DLD1 (cell line): Measurements from ENCODE around the gene SCN1A.
"Not testable (repeated sequence)": the region's sequence is repeated elsewhere in the genome, so short reads cannot be mapped to it uniquely, and the experiment has no call there.

ENCODE experiments used
- in situ Hi-C: cut with HindIII; loops from 2 replicates; pipeline ENCODE4 v1.10.0; 2017; ENCODE audit warnings: low sequenced_read_pairs

Gene SCN1A

DNA sequence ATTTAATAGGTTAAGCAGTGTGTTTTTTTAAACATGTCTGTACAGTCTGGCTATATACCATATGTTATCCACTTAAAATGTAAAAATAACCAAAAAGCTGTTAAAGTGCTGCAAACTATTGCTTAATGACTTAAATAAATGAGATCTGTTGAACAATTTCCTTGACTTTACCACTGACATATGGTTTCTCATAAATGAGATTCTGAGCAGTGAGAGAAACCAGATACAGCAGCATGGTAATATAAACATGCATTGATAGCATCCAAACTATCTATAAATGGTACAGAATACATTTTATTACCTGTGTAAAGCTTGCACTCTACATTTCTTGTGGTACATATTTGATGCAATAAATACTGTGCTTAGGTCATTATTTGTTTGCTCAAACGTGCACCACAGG is 138.0 kb downstream of the SCN1A start:
- in situ Hi-C loops, result no loop called here

DNA sequence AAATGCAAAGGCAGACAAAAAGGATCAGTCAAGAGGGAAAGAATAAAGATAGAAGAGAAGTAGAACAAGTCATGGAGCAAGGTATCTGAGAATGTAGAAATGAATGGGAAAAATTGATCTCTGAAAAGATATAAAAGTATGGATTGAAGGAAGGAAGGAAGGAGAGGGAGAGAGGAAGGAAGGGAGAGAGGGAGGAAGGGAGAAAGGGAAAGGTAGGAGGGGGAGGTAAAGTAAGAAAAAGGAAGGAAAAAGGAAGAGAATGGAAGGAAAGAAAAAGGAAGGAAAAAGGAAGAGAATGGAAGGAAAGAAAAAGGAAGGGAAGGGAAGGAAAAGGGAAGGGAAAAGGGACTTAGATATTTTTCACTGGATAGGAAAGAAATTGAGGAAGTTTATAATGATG is 142.7 kb downstream of the SCN1A start:
- in situ Hi-C loops, result no loop called here

GRCh38 chr2:165972161-165972560 is 155.7 kb downstream of the SCN1A start:
- in situ Hi-C loops, result not testable (repeated sequence)

DNA sequence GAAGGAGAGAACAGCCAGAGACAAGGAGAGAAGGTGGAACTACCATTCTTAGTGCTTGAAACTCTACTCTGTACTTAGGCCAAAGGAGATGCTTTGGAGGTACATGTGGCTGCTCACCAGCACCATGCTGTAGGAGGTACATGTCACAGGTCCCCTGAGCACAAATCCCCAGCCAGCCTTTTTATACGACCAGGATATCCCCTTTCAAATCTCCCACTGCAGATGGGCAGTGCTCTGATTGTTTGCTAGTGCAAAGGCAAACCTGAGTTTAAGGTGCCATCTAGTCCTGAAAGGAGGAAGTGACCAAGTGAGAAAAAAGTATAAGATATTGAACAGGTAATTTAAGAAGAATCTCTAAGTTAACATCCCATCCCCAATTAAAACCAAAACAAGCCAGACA is 157.2 kb downstream of the SCN1A start:
- in situ Hi-C loops, result no loop called here

DNA sequence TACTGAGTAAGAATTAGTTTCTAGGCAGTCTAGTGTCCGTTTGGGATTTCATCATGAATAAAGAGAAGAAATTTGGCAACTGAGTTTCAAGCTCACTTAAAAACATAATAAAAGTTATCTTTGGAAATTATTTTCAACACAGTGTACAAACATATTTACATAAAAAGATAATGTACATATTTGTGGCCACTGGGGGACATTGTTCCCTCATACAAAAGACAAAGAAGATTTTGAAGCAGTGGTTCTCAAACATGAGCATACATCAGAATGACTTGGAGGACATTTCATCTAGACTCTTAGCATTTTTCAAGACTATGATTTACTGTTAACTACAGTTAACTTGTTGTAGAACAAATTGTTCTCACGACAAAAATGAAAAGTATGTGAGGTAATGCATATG is 158.6 kb downstream of the SCN1A start:
- in situ Hi-C loops, result no loop called here

DNA sequence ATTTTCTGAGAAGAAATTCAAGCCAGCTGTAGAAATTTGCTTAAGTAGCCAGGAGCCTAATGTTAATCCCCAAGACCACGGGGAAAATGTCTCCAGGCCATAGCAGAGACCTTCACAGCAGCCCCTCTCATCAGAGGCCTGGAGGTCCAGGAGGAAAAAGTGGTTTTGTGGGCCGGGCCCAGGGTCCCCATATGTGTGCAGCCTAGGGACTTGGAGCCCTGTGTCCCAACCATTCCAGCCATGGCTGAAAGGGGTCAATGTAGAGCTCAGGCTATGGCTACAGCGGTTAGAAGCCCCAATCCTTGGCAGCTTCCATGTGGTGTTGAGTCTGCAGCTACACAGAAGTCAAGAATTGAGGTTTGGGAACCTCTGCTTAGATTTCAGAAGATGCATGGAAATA is 160.1 kb downstream of the SCN1A start:
- in situ Hi-C loops, result no loop called here

- in situ Hi-C loops, result no loop called here
Measured at GRCh38 chr2:165961818-165962217, 166.0 kb downstream of the SCN1A start.

- in situ Hi-C loops, result no loop called here
Measured at GRCh38 chr2:165959371-165959770, 168.4 kb downstream of the SCN1A start.

DNA sequence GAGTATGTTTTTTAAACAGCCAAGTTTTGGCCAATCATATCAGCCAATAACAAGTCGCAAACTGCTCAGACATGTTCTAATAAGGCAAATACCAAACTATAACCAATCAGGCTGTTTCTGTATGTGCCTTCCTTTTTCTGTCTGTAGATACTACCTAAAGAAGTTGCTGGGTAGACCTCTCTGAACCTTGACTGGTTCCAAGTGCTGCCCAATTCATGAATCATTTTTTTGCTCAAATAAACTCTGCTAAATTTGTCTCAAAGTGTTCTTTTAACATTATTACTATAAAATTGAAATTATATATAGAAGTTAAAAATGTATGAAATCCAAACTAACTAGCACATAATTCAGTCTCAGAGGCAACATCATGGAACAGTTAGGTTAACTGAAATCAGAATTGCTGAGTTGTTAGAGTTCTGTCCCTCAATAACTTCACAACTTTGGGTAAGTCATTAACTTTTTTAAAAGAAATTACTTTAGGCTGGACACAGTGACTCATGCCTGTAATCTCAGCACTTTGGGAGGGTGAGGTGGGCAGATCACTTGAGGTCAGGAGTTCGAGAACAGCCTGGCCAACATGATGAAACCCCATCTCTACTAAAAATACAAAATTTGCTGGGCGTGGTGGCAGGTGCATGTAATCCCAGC is 169.4 kb downstream of the SCN1A start:
- in situ Hi-C loops, result no loop called here

DNA sequence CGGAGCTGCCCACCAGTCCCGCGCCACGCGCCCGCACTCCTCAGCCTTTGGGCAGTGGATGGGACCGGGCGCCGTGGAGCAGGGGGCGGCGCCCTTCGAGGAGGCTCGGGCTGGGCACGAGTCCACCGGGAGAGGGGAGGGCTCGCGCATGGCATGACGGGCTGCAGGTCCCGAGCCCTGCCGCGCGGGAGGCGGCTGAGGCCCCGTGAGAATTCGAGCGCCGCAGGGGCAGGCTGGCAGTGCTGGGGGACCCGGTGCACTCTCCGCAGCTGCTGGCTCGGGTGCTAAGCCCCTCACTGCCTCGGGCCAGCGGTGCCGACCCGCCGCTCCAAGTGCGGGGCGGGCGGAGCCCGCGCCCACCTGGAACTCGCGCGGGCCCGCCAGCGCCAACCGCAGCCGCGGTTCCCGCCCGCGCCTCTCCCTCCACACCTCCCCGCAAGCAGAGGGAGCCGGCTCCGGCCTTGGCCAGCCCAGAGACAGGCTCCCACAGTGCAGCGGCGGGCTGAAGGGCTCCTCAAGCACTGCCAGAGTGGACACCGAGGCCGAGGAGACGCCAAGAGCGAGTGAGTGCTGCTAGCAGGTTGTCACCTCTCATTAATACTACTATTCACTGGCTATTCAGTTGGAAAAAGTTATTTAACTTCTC is 170.7 kb downstream of the SCN1A start:
- in situ Hi-C loops, result no loop called here

- in situ Hi-C loops, result no loop called here
Measured at GRCh38 chr2:165953655-165954606, 173.9 kb downstream of the SCN1A start, which contains the start of gene TTC21B. Gene TTC21B, minus strand, starts transcription at chr2:165953776. Its CDS starts 71 bp downstream, at chr2:165953705.

DNA sequence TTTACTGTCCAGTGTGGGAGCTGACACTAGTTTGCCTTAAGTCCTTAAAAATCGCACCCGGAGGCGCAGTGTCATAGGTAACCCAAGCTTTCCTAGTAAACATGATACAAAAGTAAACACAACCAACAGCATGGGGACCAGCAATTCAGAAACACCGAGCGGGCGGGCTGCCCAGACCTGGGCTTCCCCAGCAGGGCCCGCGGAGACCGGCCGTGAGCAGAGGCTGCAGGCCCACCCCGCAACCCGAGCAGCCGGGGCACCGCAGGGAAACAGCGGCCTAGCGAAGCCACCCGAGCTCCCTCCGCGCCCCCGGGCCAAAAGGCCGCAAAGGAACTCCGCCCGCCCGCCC is 174.5 kb downstream of the SCN1A start:
- in situ Hi-C loops, result no loop called here

GRCh38 chr2:165952741-165953211 is 175.0 kb downstream of the SCN1A start:
- in situ Hi-C loops, result no loop called here

GRCh38 chr2:165952085-165952484 is 175.7 kb downstream of the SCN1A start:
- in situ Hi-C loops, result no loop called here

DNA sequence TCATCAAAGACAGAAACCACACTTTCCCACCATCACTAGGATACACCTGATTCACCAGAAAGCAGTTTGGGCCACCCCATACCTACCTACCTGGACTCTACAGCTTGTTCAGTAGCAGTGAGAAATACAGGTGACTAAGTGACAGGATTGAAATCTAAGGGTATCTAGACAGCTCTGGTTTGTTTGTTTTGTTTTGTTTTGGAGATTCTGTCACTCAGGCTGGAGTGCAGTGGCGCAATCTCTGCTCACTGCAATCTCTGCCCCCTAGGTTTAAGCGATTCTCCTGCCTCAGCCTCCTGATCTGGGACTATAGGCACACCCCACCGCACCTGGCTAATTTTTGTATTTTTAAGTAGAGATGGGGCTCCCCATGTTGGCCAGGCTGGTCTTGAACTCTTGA is 177.4 kb downstream of the SCN1A start:
- in situ Hi-C loops, result no loop called here

DNA sequence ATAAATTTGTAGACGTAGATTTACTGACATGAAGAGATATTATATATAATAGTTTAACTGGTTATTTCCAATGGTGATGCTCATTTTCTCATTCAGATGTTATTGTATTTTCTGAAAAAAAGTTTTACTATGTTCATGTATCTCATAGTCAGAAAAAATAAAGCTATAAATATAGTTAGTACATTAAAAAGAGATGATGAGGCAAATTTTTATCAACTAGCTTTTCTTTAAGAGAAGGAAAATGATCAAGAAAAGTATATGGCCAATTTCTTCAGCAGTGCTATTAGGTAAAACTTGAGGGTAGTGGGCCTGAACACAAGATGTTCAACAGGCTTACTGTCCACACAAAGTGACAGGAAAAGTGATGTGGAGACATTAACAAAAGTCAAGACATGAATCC is 186.0 kb downstream of the SCN1A start:
- in situ Hi-C loops, result no loop called here

GRCh38 chr2:165938237-165938636 is 189.6 kb downstream of the SCN1A start:
- in situ Hi-C loops, result no loop called here
